Peyer's patch (tissue), 4 donors: ENCODE data around the gene STIM2.

ENCODE experiments used
- POLR2A ChIP-seq, 2 donors: fragments of 450-650 bp; IDR thresholded peaks; one replicate each; pipeline ENCODE4 v1.5.1; 2017; ENCODE audit warnings: antibody characterized with exemption in 2 of 2, mild to moderate bottlenecking in 2 of 2, moderate library complexity in 2 of 2
- TF ChIP-seq, protein P1 (sequence below), 6 experiments: fragments of 450-650 bp in 4 of 6; fragments of 200-600 bp in 2 of 6; sonication (generic) in 1 of 6; IDR thresholded peaks; one replicate each; pipeline ENCODE4 v1.5.1; 2017 to 2019; ENCODE audit warnings: antibody characterized with exemption in 6 of 6, mild to moderate bottlenecking in 3 of 6, moderate library complexity in 1 of 6

- no peak for TF ChIP-seq POLR2A (IDR thresholded peaks at IDR 0.05)
- TF ChIP-seq, protein P1, sequence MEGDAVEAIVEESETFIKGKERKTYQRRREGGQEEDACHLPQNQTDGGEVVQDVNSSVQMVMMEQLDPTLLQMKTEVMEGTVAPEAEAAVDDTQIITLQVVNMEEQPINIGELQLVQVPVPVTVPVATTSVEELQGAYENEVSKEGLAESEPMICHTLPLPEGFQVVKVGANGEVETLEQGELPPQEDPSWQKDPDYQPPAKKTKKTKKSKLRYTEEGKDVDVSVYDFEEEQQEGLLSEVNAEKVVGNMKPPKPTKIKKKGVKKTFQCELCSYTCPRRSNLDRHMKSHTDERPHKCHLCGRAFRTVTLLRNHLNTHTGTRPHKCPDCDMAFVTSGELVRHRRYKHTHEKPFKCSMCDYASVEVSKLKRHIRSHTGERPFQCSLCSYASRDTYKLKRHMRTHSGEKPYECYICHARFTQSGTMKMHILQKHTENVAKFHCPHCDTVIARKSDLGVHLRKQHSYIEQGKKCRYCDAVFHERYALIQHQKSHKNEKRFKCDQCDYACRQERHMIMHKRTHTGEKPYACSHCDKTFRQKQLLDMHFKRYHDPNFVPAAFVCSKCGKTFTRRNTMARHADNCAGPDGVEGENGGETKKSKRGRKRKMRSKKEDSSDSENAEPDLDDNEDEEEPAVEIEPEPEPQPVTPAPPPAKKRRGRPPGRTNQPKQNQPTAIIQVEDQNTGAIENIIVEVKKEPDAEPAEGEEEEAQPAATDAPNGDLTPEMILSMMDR (IDR thresholded peaks at IDR 0.05): no peak
These were observed 102.1 kb downstream of the STIM2 start for GRCh38 chr4:26962720-26963119.
